GM12892 (cell line): Measurements from ENCODE around the gene GGACT.

Source experiments
- POLR2A ChIP-seq: IDR thresholded peaks from 2 replicates; pipeline ENCODE4 v1.6.1; 2011; ENCODE audit warnings: low read depth, low read length, control low read depth
- TAF1 ChIP-seq: IDR thresholded peaks from 2 replicates; pipeline ENCODE4 v1.6.1; 2011; ENCODE audit warnings: low read depth, mild to moderate bottlenecking, control low read depth, low read length, borderline replicate concordance

DNA sequence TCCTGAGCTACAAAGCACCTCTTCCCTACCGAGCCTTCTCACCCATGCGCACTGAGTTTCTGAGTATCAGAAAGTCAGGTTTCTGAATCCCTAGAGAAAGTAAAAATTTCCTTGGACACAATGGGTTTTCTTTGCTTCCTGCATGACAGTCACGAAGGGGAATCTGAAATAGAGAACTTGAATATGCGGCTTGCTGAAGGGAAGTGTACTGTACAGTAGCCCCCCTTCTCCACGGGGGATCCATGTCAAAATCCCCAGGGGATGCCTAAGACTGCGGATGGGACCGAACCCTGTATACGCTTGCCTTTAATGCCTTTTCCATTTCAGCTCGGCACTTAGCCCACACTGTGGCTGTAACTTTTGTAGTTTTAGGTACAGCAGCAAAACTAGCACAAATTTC lies 107.9 kb downstream of the GGACT start:
- no peak for TF ChIP-seq POLR2A
- TF ChIP-seq TAF1, result no peak
